ENCODE data around the gene FGF14.

FGF14 gene

DNA sequence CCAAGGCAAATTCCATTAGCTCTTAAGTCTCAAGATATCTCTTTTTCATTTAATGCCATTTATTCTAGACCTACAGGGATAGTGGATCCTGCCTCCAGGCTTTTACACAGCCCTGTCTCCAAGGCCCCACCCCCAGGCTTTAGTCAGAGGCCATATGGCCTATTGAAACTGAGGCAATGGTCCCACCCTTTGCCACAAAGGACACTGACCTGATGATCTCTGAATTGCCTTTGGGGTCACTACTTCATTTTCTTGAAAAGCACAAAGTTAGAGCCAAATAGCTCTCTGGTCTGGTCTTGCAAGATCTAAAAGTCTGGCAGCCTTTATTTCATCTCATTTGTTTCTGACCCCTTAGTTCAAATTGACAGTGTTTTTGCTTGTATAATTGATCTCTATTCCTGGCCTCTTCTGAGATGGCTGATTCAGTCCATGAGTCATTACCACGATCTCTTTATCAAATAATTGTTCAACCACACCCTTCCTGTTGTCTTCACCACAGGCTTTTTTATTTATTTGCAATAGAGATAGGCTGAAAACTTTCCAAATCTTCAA lies 209.8 kb downstream of the FGF14 start:
- Histone ChIP-seq H2BK5ac (ENCODE audit: low read depth, low read length, poor library complexity) (no peak overlapping the region), H3K27me3 (ENCODE audit: insufficient read depth, low read length) (no peaks in the 10 kb centered on the region), H3K4ac (ENCODE audit: low read depth, low read length) (no peak overlapping the region), H4K8ac (ENCODE audit: low read depth, low read length) (no peak overlapping the region), H2AFZ (ENCODE audit: insufficient read depth, low read length, poor library complexity) (no peak overlapping the region), H3K4me2 (ENCODE audit: low read length) (no peak overlapping the region), H2BK120ac (ENCODE audit: insufficient read depth, low read length, poor library complexity) (no peak overlapping the region), H3K79me2 (ENCODE audit: control insufficient read depth, insufficient read depth, low read length, poor library complexity) (no peaks in the 10 kb centered on the region), H4K12ac (ENCODE audit: low read depth, low read length) (no peak overlapping the region), H3K79me1 (ENCODE audit: low read length) (no peaks in the 10 kb centered on the region), H3K18ac (ENCODE audit: low read length) (no peak overlapping the region), H3K9me3 (ENCODE audit: insufficient read depth, low read depth, low read length) (no peaks in the 10 kb centered on the region), H4K91ac (ENCODE audit: low read depth, low read length) (no peak overlapping the region), H3K14ac (ENCODE audit: low read length) (no peak overlapping the region), H3K4me3 (ENCODE audit: low read depth, low read length) (no peak overlapping the region), H3K23ac (ENCODE audit: low read length) (no peak overlapping the region), H3K9ac (ENCODE audit: low read length) (no peak overlapping the region), H3K4me1 (ENCODE audit: control insufficient read depth in 1 of 2, insufficient read depth in 2 of 2, low read length in 2 of 2) (no peaks in the 10 kb centered on the region), H2AK5ac (ENCODE audit: low read length) (no peak overlapping the region), H3K27ac (ENCODE audit: low read depth, low read length) (no peak overlapping the region), H3K36me3 (ENCODE audit: control insufficient read depth in 1 of 2, insufficient read depth in 2 of 2, low read length in 2 of 2) (no peaks in the 10 kb centered on the region), H2BK12ac (ENCODE audit: low read length) (no peak overlapping the region)
- WGBS (ENCODE audit: extremely low coverage, insufficient coverage, insufficient read length) = no CpG with 5 or more reads among the region's 1 CpG
- no peak for DNase-seq

DNA sequence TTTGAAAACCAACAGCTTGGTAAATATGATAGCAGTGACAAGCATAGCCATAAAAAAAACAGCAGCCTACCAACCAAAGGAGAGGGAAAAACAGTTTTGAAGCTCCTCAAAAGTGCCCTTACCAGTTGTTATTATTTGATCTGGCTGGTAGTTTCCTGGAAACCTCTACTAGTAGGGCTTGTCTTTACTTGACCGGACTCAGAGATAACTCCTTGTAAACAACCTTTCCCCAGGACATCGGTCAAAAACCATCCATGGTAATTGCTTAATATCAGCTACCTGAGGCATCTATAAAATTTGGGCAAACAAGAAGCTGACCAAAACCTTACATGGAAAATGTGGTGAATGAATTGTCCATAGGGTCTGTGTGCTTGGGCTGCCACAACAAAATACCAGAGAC lies 210.9 kb downstream of the FGF14 start:
- Histone ChIP-seq H2BK5ac (ENCODE audit: low read depth, low read length, poor library complexity) (no peak overlapping the region), H2BK120ac (ENCODE audit: insufficient read depth, low read length, poor library complexity) (no peak overlapping the region), H3K9me3 (ENCODE audit: insufficient read depth, low read depth, low read length) (no peaks in the 10 kb centered on the region), H3K27ac (ENCODE audit: low read depth, low read length) (no peak overlapping the region), H3K4me2 (ENCODE audit: low read length) (no peak overlapping the region), H3K79me1 (ENCODE audit: low read length) (no peaks in the 10 kb centered on the region), H4K8ac (ENCODE audit: low read depth, low read length) (no peak overlapping the region), H3K9ac (ENCODE audit: low read length) (no peak overlapping the region), H2AFZ (ENCODE audit: insufficient read depth, low read length, poor library complexity) (no peak overlapping the region), H2BK12ac (ENCODE audit: low read length) (no peak overlapping the region), H2AK5ac (ENCODE audit: low read length) (no peak overlapping the region), H3K4me3 (ENCODE audit: low read depth, low read length) (no peak overlapping the region), H3K36me3 (ENCODE audit: control insufficient read depth in 1 of 2, insufficient read depth in 2 of 2, low read length in 2 of 2) (no peaks in the 10 kb centered on the region), H3K23ac (ENCODE audit: low read length) (no peak overlapping the region), H3K27me3 (ENCODE audit: insufficient read depth, low read length) (no peaks in the 10 kb centered on the region), H3K4me1 (ENCODE audit: control insufficient read depth in 1 of 2, insufficient read depth in 2 of 2, low read length in 2 of 2) (no peaks in the 10 kb centered on the region), H3K79me2 (ENCODE audit: control insufficient read depth, insufficient read depth, low read length, poor library complexity) (no peaks in the 10 kb centered on the region), H4K12ac (ENCODE audit: low read depth, low read length) (no peak overlapping the region), H4K91ac (ENCODE audit: low read depth, low read length) (no peak overlapping the region), H3K18ac (ENCODE audit: low read length) (no peak overlapping the region), H3K14ac (ENCODE audit: low read length) (no peak overlapping the region), H3K4ac (ENCODE audit: low read depth, low read length) (no peak overlapping the region)
- no peak for DNase-seq
- WGBS (ENCODE audit: extremely low coverage, insufficient coverage, insufficient read length) = no CpG with 5 or more reads among the region's 2 CpGs

DNA sequence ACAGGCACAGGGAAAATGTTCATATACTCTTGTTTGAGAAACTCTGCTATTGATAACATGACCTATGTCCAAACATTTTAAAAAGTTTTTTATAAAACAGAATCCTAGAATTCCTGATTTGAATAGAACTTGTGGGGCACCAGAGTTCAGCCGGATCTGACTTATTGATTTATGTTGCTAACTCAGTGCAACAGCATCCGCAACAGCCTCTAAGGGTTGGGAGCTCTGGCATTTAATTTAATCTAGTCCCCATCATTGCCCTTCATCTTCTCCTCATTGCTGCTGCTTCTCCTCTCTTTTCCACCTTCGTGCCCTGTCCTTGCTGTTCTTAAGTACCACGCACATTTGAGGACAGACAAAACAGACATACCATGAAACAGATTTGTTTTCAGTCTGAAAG lies 214.5 kb downstream of the FGF14 start:
- H2BK5ac ChIP-seq (ENCODE audit: low read depth, low read length, poor library complexity) = no peak overlapping the region
- WGBS (ENCODE audit: extremely low coverage, insufficient coverage, insufficient read length) = no CpG with 5 or more reads among the region's 4 CpGs
- no peak for DNase-seq

DNA sequence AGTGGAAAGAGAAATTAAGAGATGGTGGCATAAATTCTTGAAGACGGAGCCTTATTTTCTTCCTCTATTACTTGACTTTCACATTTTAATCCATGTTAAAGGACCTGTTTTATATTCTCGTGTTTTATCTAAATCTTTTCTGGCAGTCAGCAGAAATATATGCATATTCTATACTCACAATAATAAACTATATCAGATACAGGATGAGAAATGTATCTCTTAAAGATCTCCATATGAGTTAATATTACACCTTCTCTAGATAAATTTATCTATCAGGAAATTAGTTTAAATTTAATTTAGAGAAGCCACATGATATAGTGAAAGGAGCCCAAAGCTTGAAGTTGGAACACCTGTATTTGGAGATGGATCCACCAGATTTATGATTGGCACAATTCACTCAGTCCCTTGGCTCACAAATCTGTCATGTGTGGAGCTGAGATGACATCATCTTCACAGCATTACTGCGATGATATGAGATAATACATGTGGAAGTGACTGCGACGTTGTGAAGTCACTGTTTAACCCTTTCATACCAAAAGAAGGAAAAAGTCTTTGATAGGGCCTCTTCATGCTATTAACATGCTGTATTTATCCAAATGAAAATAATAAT lies 216.4 kb downstream of the FGF14 start:
- no peak for DNase-seq
- Histone ChIP-seq H3K4me2 (ENCODE audit: low read length) (no peak overlapping the region), H3K36me3 (ENCODE audit: control insufficient read depth in 1 of 2, insufficient read depth in 2 of 2, low read length in 2 of 2) (no peaks in the 10 kb centered on the region), H3K14ac (ENCODE audit: low read length) (no peak overlapping the region), H3K4me1 (ENCODE audit: control insufficient read depth in 1 of 2, insufficient read depth in 2 of 2, low read length in 2 of 2) (no peaks in the 10 kb centered on the region), H3K23ac (ENCODE audit: low read length) (no peak overlapping the region), H3K27ac (ENCODE audit: low read depth, low read length) (no peak overlapping the region), H2BK120ac (ENCODE audit: insufficient read depth, low read length, poor library complexity) (no peak overlapping the region), H3K9me3 (ENCODE audit: insufficient read depth, low read depth, low read length) (no peaks in the 10 kb centered on the region), H2AK5ac (ENCODE audit: low read length) (no peak overlapping the region), H2BK5ac (ENCODE audit: low read depth, low read length, poor library complexity) (no peak overlapping the region), H4K12ac (ENCODE audit: low read depth, low read length) (no peak overlapping the region), H2BK12ac (ENCODE audit: low read length) (no peak overlapping the region), H2AFZ (ENCODE audit: insufficient read depth, low read length, poor library complexity) (no peak overlapping the region), H3K79me1 (ENCODE audit: low read length) (no peaks in the 10 kb centered on the region), H3K9ac (ENCODE audit: low read length) (no peak overlapping the region), H4K8ac (ENCODE audit: low read depth, low read length) (no peak overlapping the region), H3K79me2 (ENCODE audit: control insufficient read depth, insufficient read depth, low read length, poor library complexity) (no peaks in the 10 kb centered on the region), H3K4me3 (ENCODE audit: low read depth, low read length) (no peak overlapping the region), H3K4ac (ENCODE audit: low read depth, low read length) (no peak overlapping the region), H4K91ac (ENCODE audit: low read depth, low read length) (no peak overlapping the region), H3K18ac (ENCODE audit: low read length) (no peak overlapping the region), H3K27me3 (ENCODE audit: insufficient read depth, low read length) (no peaks in the 10 kb centered on the region)
- WGBS (ENCODE audit: extremely low coverage, insufficient coverage, insufficient read length) = no CpG with 5 or more reads among the region's 5 CpGs

More for the DNA sequence above, 214.5 kb downstream of the FGF14 start:
- no peaks in the 10 kb centered on the region for H3K9me3 ChIP-seq (ENCODE audit: insufficient read depth, low read depth, low read length)
- no peak overlapping the region for H2BK12ac ChIP-seq (ENCODE audit: low read length)
- H3K79me1 ChIP-seq (ENCODE audit: low read length) = no peaks in the 10 kb centered on the region
- no peak overlapping the region for H3K14ac ChIP-seq (ENCODE audit: low read length)
- H3K18ac ChIP-seq (ENCODE audit: low read length) = no peak overlapping the region
- no peak overlapping the region for H4K91ac ChIP-seq (ENCODE audit: low read depth, low read length)
- H3K27ac ChIP-seq (ENCODE audit: low read depth, low read length) = no peak overlapping the region
- no peak overlapping the region for H3K23ac ChIP-seq (ENCODE audit: low read length)
- H4K8ac ChIP-seq (ENCODE audit: low read depth, low read length) = no peak overlapping the region
- no peak overlapping the region for H3K4ac ChIP-seq (ENCODE audit: low read depth, low read length)
- no peaks in the 10 kb centered on the region for H3K27me3 ChIP-seq (ENCODE audit: insufficient read depth, low read length)
- H3K4me1 ChIP-seq (ENCODE audit: control insufficient read depth in 1 of 2, insufficient read depth in 2 of 2, low read length in 2 of 2) = no peaks in the 10 kb centered on the region
- no peak overlapping the region for H4K12ac ChIP-seq (ENCODE audit: low read depth, low read length)
- no peak overlapping the region for H3K9ac ChIP-seq (ENCODE audit: low read length)
- H3K36me3 ChIP-seq (ENCODE audit: control insufficient read depth in 1 of 2, insufficient read depth in 2 of 2, low read length in 2 of 2) = no peaks in the 10 kb centered on the region
- H2BK120ac ChIP-seq (ENCODE audit: insufficient read depth, low read length, poor library complexity) = no peak overlapping the region
- H3K4me2 ChIP-seq (ENCODE audit: low read length) = no peak overlapping the region
- H2AK5ac ChIP-seq (ENCODE audit: low read length) = no peak overlapping the region
- H2AFZ ChIP-seq (ENCODE audit: insufficient read depth, low read length, poor library complexity) = no peak overlapping the region
- no peak overlapping the region for H3K4me3 ChIP-seq (ENCODE audit: low read depth, low read length)
- no peaks in the 10 kb centered on the region for H3K79me2 ChIP-seq (ENCODE audit: control insufficient read depth, insufficient read depth, low read length, poor library complexity)
